ENCODE results near the gene OR2H1. TPM values are rescaled to one million over a fixed set of nuclear protein-coding genes. Genes with fewer than 3 reads are reported as not detected.

The OR2H1 gene
- total RNA-seq, result not detected

DNA sequence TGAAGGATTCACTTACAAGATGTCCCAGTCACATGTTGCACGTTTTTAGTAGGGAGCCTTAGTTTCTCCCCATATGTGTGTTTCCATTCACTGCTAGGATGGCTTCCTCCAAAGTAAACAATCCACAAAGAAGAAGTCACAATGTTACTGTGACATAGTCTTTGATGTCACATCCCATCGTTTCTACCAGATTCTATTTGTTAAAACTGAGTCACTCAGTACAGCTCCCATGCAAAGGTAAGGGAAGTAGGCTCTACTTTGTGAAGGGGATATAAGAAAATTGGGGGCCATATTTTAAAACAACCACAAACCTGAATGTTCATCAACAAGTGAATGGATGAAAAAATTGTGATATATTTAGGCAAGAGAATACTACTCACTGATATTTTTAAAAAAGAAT, at the start of gene OR2H1, which contains the start of gene OR11A1:
Gene OR2H1 (plus strand): TSS at position 185 of the 400 bp plus-strand sequence. CDS start 4,615 bp downstream, outside the sequence.
Gene OR11A1 (minus strand): TSS at position 101 of the 400 bp plus-strand sequence. CDS start 29,430 bp downstream, outside the sequence.

GRCh38 chr6:29414588-29414987, 42.4 kb upstream of the OR2H1 start, which contains the start of gene OR12D1:
Gene OR12D1 (plus strand): TSS chr6:29414928.

DNA sequence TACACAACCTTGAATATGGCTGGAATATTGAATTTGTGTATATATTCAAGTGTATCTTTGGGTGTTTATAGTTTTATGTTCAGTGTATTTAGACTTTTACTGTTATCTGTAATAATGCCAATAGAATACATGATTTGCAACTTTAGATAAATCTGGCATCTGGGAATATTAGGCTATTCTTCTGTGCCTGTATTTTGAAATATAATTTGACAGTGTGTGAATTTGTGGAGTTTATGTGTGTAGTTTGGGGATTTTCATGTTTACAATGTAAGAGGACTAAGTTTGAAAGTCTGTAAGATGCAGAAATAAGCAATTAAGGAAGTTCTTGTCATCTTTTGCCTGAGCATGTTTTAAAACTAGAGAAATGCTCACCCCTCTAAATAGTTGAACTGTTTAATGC, 17.9 kb upstream of the OR2H1 start, which contains the start of gene OR10C1:
Gene OR10C1 (plus strand): TSS at position 301 of the 400 bp plus-strand sequence. CDS start 710 bp downstream, outside the sequence.

DNA sequence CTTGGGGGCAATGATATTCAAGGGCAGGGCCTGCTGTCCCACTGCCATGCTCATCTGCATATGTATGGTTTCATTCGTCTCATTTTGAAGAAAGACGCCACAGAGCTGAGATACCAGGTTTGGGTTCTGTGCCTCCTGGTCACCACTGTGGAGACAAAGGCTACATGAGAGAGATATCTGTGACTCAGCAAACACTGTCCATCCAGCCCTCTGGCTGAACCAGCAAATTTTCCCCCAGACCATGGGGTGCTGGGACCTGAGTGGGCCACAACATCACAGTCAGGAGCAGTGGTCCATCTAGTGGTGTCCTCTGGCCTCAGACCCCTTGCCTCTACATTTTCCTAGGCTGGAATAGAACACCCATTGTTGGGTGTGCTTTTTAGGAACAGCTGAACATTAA, 30.7 kb downstream of the OR2H1 start, which contains the start of gene MAS1L:
Gene MAS1L (minus strand): TSS at position 297 of the 400 bp plus-strand sequence. CDS start 54 bp downstream, at position 243.

Other genes with a start within 250 kb of the OR2H1 start
- gene OR14J1, start 155.5 kb upstream of the OR2H1 start, total RNA-seq, result not detected
- not detected for gene OR5V1, start 88.3 kb upstream of the OR2H1 start, total RNA-seq
- not detected for gene OR12D3, start 81.9 kb upstream of the OR2H1 start, total RNA-seq
- not detected for gene OR12D2, start 61.5 kb upstream of the OR2H1 start, total RNA-seq
- not detected for gene OR12D1, start 42.2 kb upstream of the OR2H1 start, total RNA-seq
- gene OR10C1, start 17.8 kb upstream of the OR2H1 start, total RNA-seq, result not detected
- gene OR11A1, start 84 bp upstream of the OR2H1 start, total RNA-seq, result not detected
- gene MAS1L, start 30.8 kb downstream of the OR2H1 start, total RNA-seq, result not detected
- gene UBD, start 102.6 kb downstream of the OR2H1 start, total RNA-seq, result under 1 TPM; 0.65 to 0.68 TPM
- gene OR2H2, start 128.0 kb downstream of the OR2H1 start, total RNA-seq, result not detected
- 10 to 100 TPM; 29.8 to 39.4 TPM for gene GABBR1, start 176.0 kb downstream of the OR2H1 start, total RNA-seq
- not detected for gene MOG, start 199.9 kb downstream of the OR2H1 start, total RNA-seq
- not detected for gene ZFP57, start 224.0 kb downstream of the OR2H1 start, total RNA-seq